ENCODE measurements around the gene RNU2-63P. TPM values are rescaled to one million over a fixed set of nuclear protein-coding genes. Genes with fewer than 3 reads are reported as not detected.
A peak's percentile ranks its signal among the peaks of the same experiment; 100 is the strongest.

Gene RNU2-63P
- total RNA-seq, result under 0.01 and 106 TPM in 2 replicates

GRCh38 chr2:88016086-88016959, at the start of gene RNU2-63P:
Gene RNU2-63P, minus strand, starts transcription at chr2:88016547.

GRCh38 chr2:88055371-88056128, 39.2 kb upstream of the RNU2-63P start, which contains the start of gene KRCC1:
Gene KRCC1, minus strand, starts transcription at chr2:88055783. Its CDS starts 27,220 bp downstream, at chr2:88028563.

Small RNAs within 50 kb of the gene (small RNA-seq; reads per million reads assigned to genes)
- 108 reads per million, percentile 98 among the genes with 10 or more reads in this experiment for gene RNU2-63P

Other genes starting within 250 kb of the RNU2-63P start
- gene RGPD2, start 190.8 kb downstream of the RNU2-63P start, total RNA-seq, result 0.66 and 5.4 TPM in 2 replicates
- gene KRCC1, start 39.2 kb upstream of the RNU2-63P start, total RNA-seq, result 17.2 and 20.0 TPM in 2 replicates
- not detected in 2 replicates for gene SMYD1, start 51.3 kb upstream of the RNU2-63P start, total RNA-seq
- gene FABP1, start 111.5 kb upstream of the RNU2-63P start, total RNA-seq, result not detected in 2 replicates
- 0.13 and 0.22 TPM in 2 replicates for gene THNSL2, start 153.8 kb upstream of the RNU2-63P start, total RNA-seq

All from thoracic aorta endothelial cell (primary cell).